NOMO-1 (cell line): Measurements from ENCODE around the gene NUBP2.

Source experiments
- DNase-seq, 2 experiments: peaks; one replicate each; lab custom pipeline; 2025; ENCODE audit not compliant: unreplicated experiment in 2 of 2; lab: John Stamatoyannopoulos, UW

The NUBP2 gene

GRCh38 chr16:1823821-1824220, 41.1 kb downstream of the NUBP2 start:
- no peak for DNase-seq

DNA sequence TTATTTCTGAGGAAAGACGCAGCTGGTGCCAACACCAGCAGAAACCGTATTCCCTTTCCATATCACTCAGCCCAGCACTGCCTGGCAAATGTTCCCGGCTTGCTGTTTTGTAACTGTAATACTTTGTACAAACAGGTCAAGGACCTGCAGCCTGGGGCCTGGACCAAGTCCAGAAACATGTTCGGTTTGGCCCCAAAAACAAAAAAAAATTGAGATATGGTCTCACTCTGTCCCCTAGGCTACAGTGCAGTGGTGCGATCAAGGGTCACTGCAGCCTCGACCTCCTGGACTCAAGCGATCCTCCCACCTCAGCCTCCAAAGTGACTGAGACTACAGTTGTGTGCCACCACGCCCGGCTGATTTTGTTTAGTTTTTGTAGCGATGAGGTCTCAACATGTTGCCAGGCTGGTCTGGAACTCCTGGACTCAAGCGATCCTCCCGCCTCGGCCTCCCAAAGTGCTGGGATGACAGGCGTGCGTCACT, 42.7 kb downstream of the NUBP2 start:
- no peak for DNase-seq

DNA sequence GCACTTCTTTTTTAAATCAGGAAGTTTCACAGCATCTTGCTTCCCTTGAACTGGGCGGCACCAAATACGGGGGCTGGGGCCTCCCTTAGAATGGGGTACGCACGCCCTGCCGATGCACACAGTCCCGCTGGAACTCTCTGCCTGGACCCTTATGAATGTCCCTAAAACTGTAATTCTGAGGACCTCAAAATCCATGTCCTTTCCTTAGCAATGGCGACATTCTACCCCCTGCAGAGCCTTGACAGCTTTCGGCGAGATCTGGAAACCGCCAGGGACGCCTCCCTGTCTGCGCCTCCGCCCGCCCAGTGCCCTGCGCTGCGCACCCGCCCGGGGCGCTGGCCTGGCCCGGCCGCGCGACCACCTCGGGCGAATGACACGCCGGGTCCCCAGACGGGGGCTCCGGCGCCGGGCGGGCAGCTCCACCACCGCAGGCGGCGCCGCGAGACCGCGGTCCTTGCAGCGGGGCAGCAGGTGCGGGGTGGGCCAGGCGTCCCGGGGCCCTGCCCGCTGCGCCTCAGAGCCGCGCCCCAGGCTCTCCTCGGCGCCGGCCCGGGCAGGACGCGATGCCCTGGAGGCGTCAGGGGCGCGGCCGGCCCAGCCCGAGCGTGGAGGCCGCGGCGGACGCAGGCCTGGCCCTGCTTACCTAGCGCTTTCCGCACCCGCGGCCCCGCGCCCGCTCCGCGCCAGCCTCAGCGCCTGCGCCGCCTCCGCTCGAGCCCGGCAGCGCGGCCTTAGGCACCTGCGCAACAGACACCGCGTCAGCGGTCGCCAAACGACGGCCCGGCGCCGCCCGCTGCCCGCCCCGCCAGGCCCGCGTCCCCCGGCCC, 43.3 kb downstream of the NUBP2 start:
- DNase-seq, result peak; percentile 59 to 78

DNA sequence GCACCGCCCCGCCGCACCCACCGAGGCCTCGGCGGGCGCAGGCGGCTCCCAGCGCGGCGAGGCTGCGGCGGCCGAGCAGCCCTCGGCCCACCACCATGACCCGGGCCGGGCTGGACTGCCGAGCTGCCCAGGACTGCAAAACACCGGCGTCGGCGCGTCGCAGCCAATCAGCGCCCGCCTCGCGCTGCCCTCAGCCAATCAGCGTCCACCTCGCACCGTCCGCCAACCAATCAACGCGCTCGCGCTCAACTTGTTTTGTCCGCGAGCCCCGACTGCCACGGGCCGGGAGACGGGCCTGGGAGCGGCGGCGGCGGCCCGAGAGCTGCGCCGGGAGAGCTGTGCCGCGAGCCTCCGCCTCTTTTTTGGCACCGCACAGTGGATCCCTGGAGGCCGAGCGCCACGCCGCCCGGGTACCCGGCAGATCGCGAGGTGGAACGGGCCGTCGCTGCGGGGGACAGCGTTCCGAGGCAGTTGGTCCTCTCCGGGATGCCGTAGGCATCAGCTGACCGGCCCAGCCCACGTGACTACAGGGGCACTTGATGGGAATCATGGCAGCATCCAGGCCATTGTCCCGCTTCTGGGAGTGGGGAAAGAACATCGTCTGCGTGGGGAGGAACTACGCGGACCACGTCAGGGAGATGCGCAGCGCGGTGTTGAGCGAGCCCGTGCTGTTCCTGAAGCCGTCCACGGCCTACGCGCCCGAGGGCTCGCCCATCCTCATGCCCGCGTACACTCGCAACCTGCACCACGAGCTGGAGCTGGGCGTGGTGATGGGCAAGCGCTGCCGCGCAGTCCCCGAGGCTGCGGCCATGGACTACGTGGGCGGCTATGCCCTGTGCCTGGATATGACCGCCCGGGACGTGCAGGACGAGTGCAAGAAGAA, 44.2 kb downstream of the NUBP2 start, which contains the start of the genes FAHD1 and HAGH:
FAHD1 (plus strand) TSS at position 516 of the 883 bp plus-strand sequence; CDS start at position 549, 33 bp downstream.
HAGH (minus strand) TSS at position 135 of the 883 bp plus-strand sequence; CDS start at position 97, 38 bp downstream.
- DNase-seq, result peak; percentile 83 to 92

- no peak for DNase-seq
These were observed 46.1 kb downstream of the NUBP2 start for GRCh38 chr16:1828645-1829410.

- no peak for DNase-seq
These were observed 47.5 kb downstream of the NUBP2 start for GRCh38 chr16:1830213-1830612.

GRCh38 chr16:1831186-1832075, 48.7 kb downstream of the NUBP2 start:
- no peak for DNase-seq

GRCh38 chr16:1832838-1833454, 50.2 kb downstream of the NUBP2 start:
- no peak for DNase-seq

- DNase-seq, result no peak
These were observed 51.3 kb downstream of the NUBP2 start for GRCh38 chr16:1834096-1834495.
